Neutrophil (primary cell): ENCODE results near the gene HDHD2.
A peak's percentile ranks its signal among the peaks of the same experiment; 100 is the strongest.

Experiments used
- H3K27ac ChIP-seq: fragments of 200-600 bp; sonication (generic); 2 replicates; pipeline ENCODE4 v1.5.1; 2016; ENCODE audit warnings: mild to moderate bottlenecking, moderate library complexity
- H3K27me3 ChIP-seq: fragments of 200-600 bp; sonication (generic); 2 replicates; pipeline ENCODE4 v1.6.0; 2016; ENCODE audit warnings: mild to moderate bottlenecking
- H3K36me3 ChIP-seq: fragments of 200-600 bp; sonication (generic); 2 replicates; pipeline ENCODE4 v1.5.1; 2017
- H3K4me1 ChIP-seq, 2 experiments: fragments of 200-600 bp in 1 of 2; sonication (generic) in 1 of 2; 1 replicate in 1 of 2; 2 replicates in 1 of 2; pipeline versions ENCODE4 v1.5.1 to v1.6.1; 2013 to 2016; ENCODE audit warnings: low read depth in 1 of 2, low read length in 1 of 2, mild to moderate bottlenecking in 1 of 2, moderate library complexity in 1 of 2; ENCODE audit not compliant: control insufficient read depth in 1 of 2, insufficient read depth in 1 of 2
- H3K4me3 ChIP-seq, 2 experiments: fragments of 200-600 bp in 1 of 2; sonication (generic) in 1 of 2; 1 replicate in 1 of 2; 2 replicates in 1 of 2; pipeline ENCODE4 v1.5.1; 2013 to 2016; ENCODE audit warnings: low read depth in 1 of 2, low read length in 1 of 2, mild to moderate bottlenecking in 1 of 2, moderate library complexity in 1 of 2
- H3K9me3 ChIP-seq: fragments of 200-600 bp; sonication (generic); 2 replicates; pipeline ENCODE4 v1.5.1; 2016
- CTCF ChIP-seq: fragments of 200-600 bp; sonication (generic); IDR thresholded peaks from 2 replicates; pipeline ENCODE4 v1.5.1; 2016; ENCODE audit warnings: antibody characterized with exemption

The HDHD2 gene

GRCh38 chr18:47180765-47181164, 30.5 kb upstream of the HDHD2 start:
- TF ChIP-seq CTCF: no peak
- H3K4me1 ChIP-seq: peaks cover 0 to 2% of the 10 kb centered on the region in 2 experiments
- no peak overlapping the region for H3K27ac ChIP-seq
- peaks cover 20% of the 10 kb centered on the region for H3K27me3 ChIP-seq
- no peak overlapping the region for H3K4me3 ChIP-seq
- no peaks in the 10 kb centered on the region for H3K36me3 ChIP-seq
- no peaks in the 10 kb centered on the region for H3K9me3 ChIP-seq

- Histone ChIP-seq H3K4me1 (peaks cover 9 to 11% of the 10 kb centered on the region in 2 experiments), H3K27ac (no peak overlapping the region), H3K36me3 (no peaks in the 10 kb centered on the region), H3K4me3 (no peak overlapping the region), H3K27me3 (peaks cover 15% of the 10 kb centered on the region), H3K9me3 (no peaks in the 10 kb centered on the region)
- TF ChIP-seq CTCF: no peak
Observed at GRCh38 chr18:47179520-47179919, 29.2 kb upstream of the HDHD2 start.

GRCh38 chr18:47175898-47176575, 25.7 kb upstream of the HDHD2 start, which contains the start of gene IER3IP1:
IER3IP1 (minus strand) TSS chr18:47176364; CDS start chr18:47176277, 87 bp downstream.
- no peaks in the 10 kb centered on the region for H3K36me3 ChIP-seq
- peaks cover 15% of the 10 kb centered on the region for H3K27me3 ChIP-seq
- H3K27ac ChIP-seq: no peak within 1 kb of the TSS
- no peaks in the 10 kb centered on the region for H3K9me3 ChIP-seq
- no peak for TF ChIP-seq CTCF
- peak within 1 kb of the TSS; percentile 73 to 76 for H3K4me3 ChIP-seq
- peaks cover 9 to 11% of the 10 kb centered on the region in 2 experiments for H3K4me1 ChIP-seq

- Histone ChIP-seq H3K4me1 (peaks cover 9 to 11% of the 10 kb centered on the region in 2 experiments), H3K27me3 (peaks cover 15% of the 10 kb centered on the region), H3K36me3 (no peaks in the 10 kb centered on the region), H3K4me3 (peak overlapping the region; percentile 73 to 76), H3K27ac (no peak overlapping the region), H3K9me3 (no peaks in the 10 kb centered on the region)
- no peak for TF ChIP-seq CTCF
Observed at GRCh38 chr18:47175283-47175897, 25.1 kb upstream of the HDHD2 start.

- Histone ChIP-seq H3K27ac (no peak overlapping the region), H3K27me3 (peaks cover 15% of the 10 kb centered on the region), H3K4me3 (no peak overlapping the region), H3K4me1 (peaks cover 9 to 11% of the 10 kb centered on the region in 2 experiments), H3K36me3 (no peaks in the 10 kb centered on the region), H3K9me3 (no peaks in the 10 kb centered on the region)
- no peak for TF ChIP-seq CTCF
Observed at GRCh38 chr18:47174545-47175116, 24.3 kb upstream of the HDHD2 start.
